ENCODE measurements around the gene ARHGAP32.
"Not testable (repeated sequence)": the region's sequence is repeated elsewhere in the genome, so short reads cannot be mapped to it uniquely, and the experiment has no call there.

Gene ARHGAP32

DNA sequence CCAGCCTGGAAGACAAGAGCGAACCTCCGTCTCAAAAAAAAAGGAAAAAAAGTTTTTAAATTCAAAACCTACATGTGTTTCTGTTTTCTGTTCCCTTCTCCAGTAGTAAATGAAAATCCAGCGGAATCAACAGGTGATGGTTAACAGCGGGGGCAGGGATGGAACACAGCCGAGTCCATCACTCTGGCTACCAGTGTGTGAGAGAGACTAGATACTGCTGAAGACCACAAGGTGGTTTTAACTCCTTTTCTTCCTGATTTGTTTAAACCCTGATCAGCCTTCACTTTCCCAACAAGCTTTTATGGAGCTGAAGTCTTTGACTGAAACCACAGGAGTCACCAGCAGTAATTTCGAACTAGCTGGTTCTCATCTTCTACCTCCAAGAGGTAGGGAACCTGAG, 3.6 kb upstream of the ARHGAP32 start:
- DNase-seq, result no peak

GRCh38 chr11:129191649-129192048, 476 bp downstream of the ARHGAP32 start:
- no peak for DNase-seq

DNA sequence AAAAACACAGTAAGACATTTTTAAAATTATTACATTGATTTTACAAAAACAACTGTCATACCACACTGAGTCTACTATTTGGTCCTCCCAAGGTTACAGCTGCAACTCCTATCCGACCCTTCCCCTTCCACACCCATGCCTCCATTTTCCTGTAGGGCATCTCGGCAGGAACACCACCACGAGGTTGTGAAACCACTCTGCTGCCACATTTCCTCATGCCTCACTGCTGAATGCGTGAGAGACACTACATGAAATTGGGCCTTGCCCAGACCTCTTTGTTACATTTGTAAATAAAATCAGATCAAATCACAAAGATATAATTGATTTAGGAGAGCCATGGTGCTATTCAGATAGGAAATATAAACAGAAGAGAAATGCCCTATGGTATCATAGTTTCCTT, 2.0 kb downstream of the ARHGAP32 start:
- DNase-seq, result peak; percentile 12

DNA sequence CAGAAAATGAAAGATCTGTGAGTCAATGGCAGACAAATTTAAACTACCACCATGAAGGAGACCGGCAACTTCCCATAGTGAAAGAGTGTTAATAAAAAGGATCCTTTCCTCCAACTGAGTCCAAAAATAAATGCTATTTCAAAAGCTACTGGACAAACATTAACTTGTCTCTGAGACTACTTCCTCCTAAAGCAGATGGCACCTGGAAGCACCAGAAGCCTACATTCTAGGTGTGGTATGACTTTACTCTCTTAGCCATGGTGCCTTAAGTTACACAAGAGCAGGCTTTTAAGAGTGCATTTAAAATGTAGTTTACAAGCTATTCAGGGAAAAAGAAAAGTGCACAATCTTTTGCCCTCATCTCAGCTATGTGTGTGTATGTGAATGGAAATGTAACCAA, 2.5 kb downstream of the ARHGAP32 start:
- DNase-seq, result no peak

DNA sequence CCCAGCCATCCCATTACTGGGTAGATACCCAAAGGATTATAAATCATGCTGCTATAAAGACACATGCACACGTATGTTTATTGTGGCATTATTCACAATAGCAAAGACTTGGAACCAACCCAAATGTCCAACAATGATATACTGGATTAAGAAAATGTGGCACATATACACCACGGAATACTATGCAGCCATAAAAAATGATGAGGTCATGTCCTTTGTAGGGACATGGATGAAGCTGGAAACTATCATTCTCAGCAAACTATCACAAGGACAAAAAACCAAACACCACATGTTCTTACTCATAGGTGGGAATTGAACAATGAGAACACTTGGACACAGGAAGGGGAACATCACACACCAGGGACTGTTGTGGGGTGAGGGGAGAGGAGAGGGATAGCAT, 7.0 kb downstream of the ARHGAP32 start:
- DNase-seq, result not testable (repeated sequence)

GRCh38 chr11:129184581-129184980, 7.5 kb downstream of the ARHGAP32 start:
- no peak for DNase-seq

DNA sequence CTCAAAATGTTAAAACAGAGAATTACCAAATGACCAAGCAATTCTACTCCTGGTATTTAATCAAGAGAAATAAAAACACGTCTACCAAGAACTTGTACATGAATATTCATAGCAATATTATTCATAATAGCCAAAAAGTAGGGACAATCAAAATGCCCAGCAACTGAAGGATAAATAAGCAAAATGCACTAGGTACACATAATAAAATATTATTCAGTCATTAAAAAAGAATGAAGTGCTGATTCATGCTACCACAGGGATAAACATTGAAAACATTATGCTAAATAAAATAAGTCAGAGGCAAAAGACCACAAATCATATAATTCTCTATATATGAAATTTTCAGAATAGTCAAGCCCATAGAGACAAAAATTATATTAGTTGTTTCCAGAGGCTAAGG, 24.8 kb downstream of the ARHGAP32 start:
- DNase-seq, result no peak

DNA sequence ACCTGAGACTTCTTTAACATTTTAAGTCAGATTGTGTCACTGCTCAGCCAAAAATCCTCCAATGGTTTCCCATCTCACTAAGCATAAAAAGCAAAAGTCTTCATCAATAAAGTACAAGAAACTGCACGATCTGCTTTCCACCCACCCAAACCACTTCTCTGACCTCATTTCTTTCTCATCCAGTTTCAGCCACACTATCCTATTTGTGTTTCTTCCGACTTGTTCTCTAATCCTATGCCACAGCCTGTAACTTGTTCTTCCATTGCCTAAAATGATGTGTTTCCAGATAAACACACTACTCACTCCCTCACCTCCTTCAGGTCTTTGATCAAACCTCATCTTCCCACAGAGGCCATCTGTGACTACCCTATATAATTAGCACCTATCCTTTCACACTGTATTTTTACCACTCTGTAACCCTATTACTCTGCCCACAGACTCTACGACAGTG, 28.4 kb downstream of the ARHGAP32 start:
- no peak for DNase-seq

GRCh38 chr11:129157080-129157479, 35.0 kb downstream of the ARHGAP32 start:
- DNase-seq, result not testable (repeated sequence)

DNA sequence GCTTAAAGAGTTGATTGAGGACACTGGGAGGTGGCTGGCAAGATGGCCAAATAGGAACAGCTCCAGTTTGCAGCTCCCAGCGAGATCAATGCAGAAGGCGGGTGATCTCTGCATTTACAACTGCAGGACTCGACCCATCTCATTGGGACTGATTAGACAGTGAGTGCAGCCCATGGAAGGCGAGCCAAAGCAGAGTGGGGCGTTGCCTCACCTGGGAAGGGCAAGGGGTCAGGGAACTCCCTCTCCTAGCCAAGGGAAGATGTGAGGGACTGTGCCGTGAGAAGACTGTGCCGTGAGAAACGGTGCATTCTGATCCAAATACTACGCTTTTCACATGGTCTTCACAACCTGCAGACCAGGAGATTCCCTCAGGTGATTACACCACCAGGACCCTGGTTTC, 36.4 kb downstream of the ARHGAP32 start:
- DNase-seq, result no peak

DNA sequence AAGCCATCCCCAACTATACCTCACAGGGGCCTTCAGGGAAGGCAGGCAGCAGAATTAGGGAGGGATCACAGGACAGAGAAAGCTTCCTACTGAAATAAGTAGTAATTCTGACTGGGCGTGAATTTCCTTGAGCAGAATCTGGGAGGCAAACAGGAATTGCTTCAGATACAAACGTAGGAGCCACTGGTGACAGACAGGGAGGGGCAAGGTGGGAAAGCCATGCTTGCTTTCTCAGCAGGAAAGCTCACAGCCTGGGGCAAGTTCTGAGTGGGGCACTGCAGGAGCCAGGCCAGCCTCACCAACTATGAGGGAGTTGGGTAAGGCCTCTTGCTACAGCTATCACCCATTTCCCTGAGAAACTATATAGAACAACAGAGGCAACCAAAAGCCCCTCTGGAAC, 43.6 kb downstream of the ARHGAP32 start:
- DNase-seq, result no peak

DNA sequence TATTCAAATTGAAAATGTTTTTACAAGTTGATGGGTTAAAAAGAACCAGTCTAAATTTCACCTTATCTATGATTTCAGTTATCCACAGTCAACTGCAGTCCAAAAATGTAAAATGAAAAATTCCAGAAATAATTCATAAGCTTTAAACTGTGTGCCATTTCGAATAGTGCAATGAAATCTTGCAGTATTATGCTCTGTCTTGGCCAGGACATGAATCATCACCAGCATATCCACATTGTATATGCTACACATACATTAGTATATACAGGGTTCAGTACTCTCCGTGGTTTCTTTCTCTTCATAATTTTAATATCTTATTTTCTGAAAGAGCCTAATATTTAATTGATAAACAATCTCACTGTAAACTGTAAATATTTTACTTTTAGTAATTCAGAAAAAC, 45.9 kb downstream of the ARHGAP32 start:
- no peak for DNase-seq

DNA sequence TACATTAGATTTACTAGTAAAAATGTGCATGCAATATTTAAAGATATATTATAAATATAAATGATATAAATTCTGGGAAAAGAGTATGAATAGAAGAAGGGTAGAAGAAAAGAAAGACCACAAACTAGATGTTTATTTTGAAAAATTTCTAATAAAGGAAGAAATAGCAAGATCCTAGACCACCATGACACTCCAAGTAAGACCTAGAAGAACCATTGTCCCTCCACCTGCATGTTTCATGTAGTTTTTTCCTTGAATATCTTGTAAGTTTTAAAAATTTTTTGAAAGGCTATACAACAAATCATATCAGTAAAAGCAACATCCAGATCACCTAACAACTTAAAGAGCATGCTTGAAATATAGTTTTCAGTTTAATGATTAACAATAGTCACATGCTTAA, 46.8 kb downstream of the ARHGAP32 start:
- DNase-seq, result no peak

DNA sequence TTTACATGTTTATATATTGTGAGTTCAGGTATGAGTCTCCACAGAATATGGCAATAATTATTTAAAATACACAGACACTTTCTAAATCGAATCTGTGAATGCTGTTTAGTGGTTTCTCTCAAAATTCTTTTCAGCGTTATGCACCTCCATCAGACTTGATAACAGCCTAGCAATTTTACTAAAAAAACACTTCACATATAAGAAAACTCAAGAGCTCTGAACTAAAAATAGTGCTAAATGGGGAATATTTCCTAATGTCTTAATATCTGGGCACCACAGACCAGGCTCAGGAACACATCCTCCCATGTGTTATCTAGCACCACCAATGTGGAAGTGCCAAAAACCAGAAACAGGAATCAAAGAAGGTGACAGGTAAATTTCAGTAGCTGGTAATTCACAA, 47.9 kb downstream of the ARHGAP32 start:
- no peak for DNase-seq

GRCh38 chr11:129143335-129143734, 48.8 kb downstream of the ARHGAP32 start:
- peak; percentile 88 for DNase-seq

- no peak for DNase-seq
Measured at GRCh38 chr11:129141748-129142523, 50.2 kb downstream of the ARHGAP32 start.

DNA sequence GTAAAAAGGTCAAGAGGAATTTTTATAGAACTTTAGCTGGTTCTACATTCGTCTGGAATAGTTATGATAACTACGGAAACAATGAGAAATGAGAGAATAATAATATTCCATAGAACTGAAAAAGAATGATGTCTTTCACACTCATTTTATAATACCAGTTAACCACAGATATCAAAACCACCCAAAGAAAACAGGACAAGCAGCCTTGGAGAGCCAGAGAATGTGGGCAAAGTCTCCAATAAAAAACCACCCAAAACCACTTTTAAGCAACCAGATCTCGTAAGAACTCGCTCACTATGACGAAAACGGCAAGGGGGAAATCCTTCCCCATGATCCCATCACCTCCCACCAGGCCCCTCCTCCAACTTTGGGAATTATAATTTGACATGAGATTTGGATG, 60.8 kb downstream of the ARHGAP32 start:
- DNase-seq, result no peak

DNA sequence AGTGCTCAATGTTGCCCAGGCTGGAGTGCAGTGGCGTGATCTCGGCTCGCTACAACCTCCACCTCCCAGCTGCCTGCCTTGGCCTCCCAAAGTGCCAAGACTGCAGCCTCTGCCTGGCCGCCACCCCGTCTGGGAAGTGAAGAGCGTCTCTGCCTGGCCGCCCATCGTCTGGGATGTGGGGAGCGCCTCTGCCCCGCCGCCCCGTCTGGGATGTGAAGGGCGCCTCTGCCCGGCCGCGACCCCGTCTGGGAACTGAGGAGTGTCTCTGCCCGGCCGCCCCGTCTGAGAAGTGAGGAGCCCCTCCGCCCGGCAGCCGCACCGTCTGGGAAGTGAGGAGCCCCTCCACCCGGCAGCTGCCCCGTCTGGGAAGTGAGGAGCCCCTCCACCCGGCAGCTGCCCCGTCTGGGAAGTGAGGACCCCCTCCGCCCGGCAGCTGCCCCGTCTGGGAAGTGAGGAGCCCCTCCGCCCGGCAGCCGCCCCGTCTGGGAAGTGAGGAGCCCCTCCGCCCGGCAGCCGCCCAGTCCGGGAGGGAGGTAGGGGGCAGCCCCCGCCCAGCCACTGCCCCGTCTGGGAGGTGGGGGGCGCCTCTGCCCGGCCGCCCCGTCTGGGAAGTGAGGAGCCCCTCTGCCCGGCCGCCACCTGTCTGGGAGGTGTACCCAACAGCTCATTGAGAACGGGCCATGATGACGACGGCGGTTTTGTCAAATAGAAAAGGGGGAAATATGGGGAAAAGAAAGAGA, 63.1 kb downstream of the ARHGAP32 start:
- DNase-seq, result not testable (repeated sequence)

DNA sequence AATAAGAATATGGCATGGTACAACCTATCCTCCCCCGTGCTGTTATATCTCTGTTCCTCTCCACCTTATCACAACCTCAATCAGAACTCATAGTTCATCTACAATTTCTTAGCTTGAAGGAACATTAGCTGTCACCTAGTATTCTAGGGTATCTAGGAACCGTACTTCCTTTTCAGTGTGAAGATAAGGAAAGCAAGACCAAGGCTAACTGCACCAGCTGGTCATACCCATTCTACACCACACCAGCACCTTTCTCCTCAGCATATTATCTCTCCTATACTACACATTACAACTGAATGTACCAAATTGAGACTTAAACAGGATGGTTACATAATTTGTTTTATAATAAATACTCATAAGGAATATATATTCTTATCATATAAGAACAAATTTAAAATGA, 73.1 kb downstream of the ARHGAP32 start:
- no peak for DNase-seq

GRCh38 chr11:129117595-129118350, 74.4 kb downstream of the ARHGAP32 start:
- peak; percentile 72 for DNase-seq

DNA sequence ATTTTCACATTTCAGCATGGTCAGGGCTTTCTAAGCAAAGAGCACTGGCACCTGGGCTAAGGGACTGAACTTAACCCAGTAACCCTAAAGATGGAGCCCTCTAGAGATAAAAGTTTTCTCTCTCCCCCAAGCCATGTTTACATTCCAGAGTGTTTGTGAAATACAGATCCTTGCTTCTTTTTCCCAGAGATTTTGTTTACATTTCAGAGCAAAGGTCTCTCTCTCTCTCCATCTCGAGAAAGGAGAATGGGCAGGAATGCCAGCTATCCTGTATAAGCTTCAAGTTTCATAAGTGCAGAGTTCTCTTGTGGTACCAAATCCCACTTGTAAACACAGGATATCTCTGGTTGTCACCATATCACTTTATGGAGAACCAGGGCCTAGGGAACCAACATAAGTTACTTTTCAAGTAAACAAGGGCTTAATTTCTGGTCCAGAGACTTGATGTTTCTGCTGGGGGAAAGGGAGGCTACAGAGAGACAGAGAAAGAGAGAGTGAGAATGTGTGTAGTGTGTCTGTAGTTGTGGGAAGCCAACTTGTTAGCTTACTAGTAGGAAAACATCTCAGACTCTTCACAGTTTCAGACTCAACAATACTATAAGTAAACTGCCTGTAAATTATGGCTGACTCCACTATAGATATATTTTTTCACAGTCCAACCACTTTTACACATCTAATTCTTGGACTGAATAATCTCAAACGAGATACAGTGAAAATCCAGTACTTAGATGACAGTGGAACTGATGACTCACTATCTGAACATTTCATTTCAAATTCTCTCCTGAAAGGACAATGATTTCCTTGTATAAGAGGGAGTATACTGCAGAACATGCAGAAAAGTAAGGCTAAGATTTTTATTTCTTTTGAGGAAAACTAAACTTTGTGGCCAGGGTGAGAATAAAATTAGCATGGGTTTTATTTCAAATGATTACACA, 76.2 kb downstream of the ARHGAP32 start:
- no peak for DNase-seq

GRCh38 chr11:129109701-129110100, 82.4 kb downstream of the ARHGAP32 start:
- no peak for DNase-seq

Data from suppressor macrophage treated with lipopolysaccharide for 4 hours (primary cell).